HepG2 (cell line): ENCODE results near the gene CENPP. TPM values are rescaled to one million over a fixed set of nuclear protein-coding genes. Genes with fewer than 3 reads are reported as not detected.

ENCODE experiments used
- ATAC-seq: fragments of 200-7000 bp; cut with Tn5 transposase; 3 replicates; pipeline ENCODE4 v1.9.1; 2020; ENCODE audit warnings: mild to moderate bottlenecking, moderate library complexity
- BruUV-seq: library from RNA; stranded (reverse); fragments of 400-500 nt; replicated peaks from 2 replicates; lab custom pipeline; 2021; lab: Mats Ljungman, UMichigan
- CTCF ChIA-PET: fragments of 300-600 bp; formaldehyde crosslinking; extraction: SDS; loops from one replicate; lab custom pipeline; 2021; ENCODE audit warnings: low total read pairs, inconsistent platforms, low intra/inter-chr PET ratio; lab: Yijun Ruan, JAX
- POLR2A ChIA-PET: fragments of 350-600 bp; sonication (Branson Sonifier 250); formaldehyde crosslinking; loops from one replicate; lab custom pipeline; 2020; ENCODE audit warnings: antibody characterized with exemption, inconsistent platforms; lab: Yijun Ruan, JAX
- DNase-seq: peaks from one replicate; pipeline ENCODE4 v3.0.0-alpha.2; 2015; ENCODE audit warnings: low spot score
- FAIRE-seq: peaks from 3 replicates; lab custom pipeline; 2011; peaks lifted over from hg19 to GRCh38; lab: Jason Lieb, UNC
- H2AFZ ChIP-seq: one replicate; pipeline ENCODE4 v1.6.1; 2011; ENCODE audit warnings: low read length, inconsistent platforms
- H3K27ac ChIP-seq: fragments of 300-600 bp; 3 replicates; pipeline ENCODE4 v1.8.0; 2011; ENCODE audit warnings: mixed run types, mild to moderate bottlenecking, mixed read lengths, low read length, inconsistent platforms; ENCODE audit not compliant: insufficient read depth; ENCODE audit errors: extremely low read length
- H3K27me3 ChIP-seq, 2 experiments: fragments of 200-600 bp in 1 of 2; 2 replicates in 1 of 2; 3 replicates in 1 of 2; pipeline versions ENCODE4 v1.6.0 to v1.8.0; 2011; ENCODE audit warnings: low read length in 2 of 2, mild to moderate bottlenecking in 2 of 2, moderate library complexity in 2 of 2, inconsistent platforms in 1 of 2; ENCODE audit not compliant: insufficient read depth in 2 of 2, control insufficient read depth in 1 of 2
- H3K36me3 ChIP-seq, 2 experiments: fragments of 200-600 bp in 1 of 2; replicated peaks in 1 of 2; 2 replicates in 1 of 2; 3 replicates in 1 of 2; pipeline versions ENCODE4 v1.5.1 to v1.8.0; 2011; ENCODE audit warnings: low read length in 2 of 2, inconsistent platforms in 1 of 2; ENCODE audit not compliant: insufficient read depth in 2 of 2, control insufficient read depth in 1 of 2
- H3K4me1 ChIP-seq: 2 replicates; pipeline ENCODE4 v1.5.1; 2012; ENCODE audit warnings: low read length, inconsistent platforms; ENCODE audit not compliant: insufficient read depth
- H3K4me2 ChIP-seq: 2 replicates; pipeline ENCODE4 v1.6.0; 2011; ENCODE audit warnings: low read depth, low read length, inconsistent platforms
- H3K4me3 ChIP-seq, 3 experiments: fragments of 200-600 bp in 1 of 3; sonication (generic), shearing (Covaris generic) in 1 of 3; replicated peaks in 1 of 3; 2 replicates each; pipeline ENCODE4 v1.5.1; 2011 to 2016; ENCODE audit warnings: low read length in 3 of 3, inconsistent platforms in 2 of 3, low read depth in 2 of 3, mild to moderate bottlenecking in 2 of 3, control low read depth in 1 of 3, mixed read lengths in 1 of 3; ENCODE audit not compliant: insufficient read depth in 1 of 3
- H3K79me2 ChIP-seq: one replicate; pipeline ENCODE4 v1.6.1; 2011; ENCODE audit warnings: low read length, inconsistent platforms; ENCODE audit not compliant: insufficient read depth
- H3K9ac ChIP-seq: 2 replicates; pipeline ENCODE4 v1.6.0; 2011; ENCODE audit warnings: mild to moderate bottlenecking, low read depth, low read length, inconsistent platforms; ENCODE audit not compliant: insufficient read depth
- H3K9me3 ChIP-seq: 2 replicates; pipeline ENCODE4 v1.5.1; 2012; ENCODE audit warnings: mild to moderate bottlenecking, low read length
- H4K20me1 ChIP-seq: 2 replicates; pipeline ENCODE4 v1.6.0; 2011; ENCODE audit warnings: inconsistent platforms, mild to moderate bottlenecking, low read length, moderate library complexity; ENCODE audit not compliant: insufficient read depth
- KAT7 ChIP-seq: IDR thresholded peaks from 2 replicates; pipeline ENCODE4 v1.6.1; 2018; ENCODE audit warnings: borderline replicate concordance, missing compliant biosample characterization
- MTF1 ChIP-seq: sonication (generic); formaldehyde crosslinking; IDR thresholded peaks from 2 replicates; pipeline ENCODE4 v1.5.0; 2020; ENCODE audit warnings: missing genetic modification reagents
- NR2C2 ChIP-seq: sonication (generic); formaldehyde crosslinking; IDR thresholded peaks from 2 replicates; pipeline ENCODE4 v1.4.0; 2020; ENCODE audit warnings: missing genetic modification reagents, mild to moderate bottlenecking, moderate library complexity, borderline replicate concordance
- TEAD3 ChIP-seq: optimal IDR thresholded peaks from 2 replicates; pipeline ENCODE3; 2016; ENCODE audit warnings: borderline replicate concordance
- ZFP91 ChIP-seq: sonication (generic); formaldehyde crosslinking; IDR thresholded peaks from 2 replicates; pipeline ENCODE4 v1.9.0; 2022; ENCODE audit warnings: missing genetic modification reagents, mild to moderate bottlenecking, borderline replicate concordance
- ZNF280D ChIP-seq: sonication (generic); formaldehyde crosslinking; IDR thresholded peaks from 2 replicates; pipeline ENCODE4 v1.5.1; 2020; ENCODE audit warnings: mild to moderate bottlenecking, missing genetic modification reagents
- ZNF34 ChIP-seq: sonication (generic); formaldehyde crosslinking; IDR thresholded peaks from 2 replicates; pipeline ENCODE4 v1.4.0; 2020; ENCODE audit warnings: mild to moderate bottlenecking, missing genetic modification reagents, borderline replicate concordance
- ZNF446 ChIP-seq: sonication (generic); formaldehyde crosslinking; IDR thresholded peaks from 2 replicates; pipeline ENCODE4 v1.5.0; 2020; ENCODE audit warnings: mild to moderate bottlenecking, missing genetic modification reagents
- ZNF496 ChIP-seq: sonication (generic); formaldehyde crosslinking; IDR thresholded peaks from 2 replicates; pipeline ENCODE4 v1.8.1; 2023; ENCODE audit warnings: mild to moderate bottlenecking, moderate library complexity, missing genetic modification reagents; ENCODE audit not compliant: insufficient replicate concordance
- ZNF552 ChIP-seq: sonication (generic); formaldehyde crosslinking; IDR thresholded peaks from 2 replicates; pipeline ENCODE4 v1.9.0; 2022; ENCODE audit warnings: missing genetic modification reagents, mild to moderate bottlenecking, borderline replicate concordance
- ZNF724P ChIP-seq: sonication (generic); formaldehyde crosslinking; IDR thresholded peaks from 2 replicates; pipeline ENCODE4 v1.8.0; 2022; ENCODE audit warnings: missing genetic modification reagents, borderline replicate concordance
- ZNF773 ChIP-seq: sonication (generic); formaldehyde crosslinking; IDR thresholded peaks from 2 replicates; pipeline ENCODE4 v1.4.0; 2020; ENCODE audit warnings: missing genetic modification reagents, borderline replicate concordance
- WGBS: methylation state at CpG from one replicate; pipeline ENCODE4 v1.1.6; 2017; ENCODE audit warnings: low lambda C conversion rate; 5-methylcytosine and 5-hydroxymethylcytosine counted together
- in situ Hi-C: cut with HindIII; loops from 2 replicates; pipeline ENCODE4 v1.10.0; 2017; ENCODE audit warnings: low pct_unique_long_range_greater_than_20kb; ENCODE audit not compliant: extremely low pct_ligation_motif_present
- intact Hi-C: fragments of 100-400 bp; cut with micrococcal nuclease; formaldehyde crosslinking; loops from one replicate; pipeline ENCODE4 v1.10.0; 2022; ENCODE audit not compliant: unreplicated experiment
- polyA plus RNA-seq, 8 experiments: library from polyadenylated mRNA; depleted of rRNA in 3 of 8; stranded (reverse) in 7 of 8; unstranded in 1 of 8; fragments of >200 nt; fragmentation: Illumina TruSeq in 4 of 8; extraction: Trizol in 4 of 8; gene quantifications; 2 replicates each; pipeline versions ENCODE4 v1.2.1 to v1.2.3, GENCODE V29; 2011 to 2016; ENCODE audit warnings: low read depth in 4 of 8, missing spikeins in 1 of 8, mixed read lengths in 1 of 8; ENCODE audit not compliant: insufficient read depth in 1 of 8
- total RNA-seq, 5 experiments: library from RNA; depleted of rRNA; stranded (reverse); fragments of >200 nt; fragmentation: Illumina TruSeq; extraction: Trizol; gene quantifications; 2 replicates each; pipeline ENCODE4 v1.2.3, GENCODE V29; 2016; ENCODE audit warnings: low read depth in 1 of 5
- TF ChIP-seq, protein P1 (sequence below): IDR thresholded peaks from 2 replicates; pipeline ENCODE4 v1.6.1; 2016; ENCODE audit warnings: control low read depth
- TF ChIP-seq, protein P2 (sequence below): IDR thresholded peaks from 2 replicates; pipeline ENCODE4 v1.6.1; 2016; ENCODE audit warnings: low read depth, control low read depth
- TF ChIP-seq, protein P3 (sequence below): sonication (generic); formaldehyde crosslinking; IDR thresholded peaks from 2 replicates; pipeline ENCODE4 v1.4.0; 2020; ENCODE audit warnings: missing genetic modification reagents

Gene CENPP
- total and polyA plus RNA-seq, 2 of the 13 experiments (the other 11 are each of a cell fraction or from before 2014, with no cell fraction given), result 2.0 to 11.4 TPM

GRCh38 chr9:92492781-92493401, 167.1 kb downstream of the CENPP start:
- H3K9me3 ChIP-seq, result no peaks in the 10 kb centered on the region
- H3K36me3 ChIP-seq, result no peaks in the 10 kb centered on the region
- intact Hi-C loops, result no loop called here
- no peak overlapping the region for H3K27ac ChIP-seq
- BruUV-seq, result no TSS peak
- no peak overlapping the region for H3K4me2 ChIP-seq
- POLR2A ChIA-PET, result no interaction called here
- no peaks in the 10 kb centered on the region for H3K79me2 ChIP-seq
- in situ Hi-C loops, result no loop called here
- ATAC-seq, result no peak
- FAIRE-seq, result no peak
- 90% methylated on average over 2 of the region's 3 CpGs for WGBS
- H3K4me1 ChIP-seq, result no peaks in the 10 kb centered on the region
- no peak overlapping the region for H3K9ac ChIP-seq
- H2AFZ ChIP-seq, result no peak overlapping the region
- H3K27me3 ChIP-seq, result no peaks in the 10 kb centered on the region
- no peaks in the 10 kb centered on the region for H4K20me1 ChIP-seq
- CTCF ChIA-PET, result no interaction called here
- DNase-seq, result no peak
- H3K4me3 ChIP-seq, result no peak overlapping the region
- TF ChIP-seq, protein P1, sequence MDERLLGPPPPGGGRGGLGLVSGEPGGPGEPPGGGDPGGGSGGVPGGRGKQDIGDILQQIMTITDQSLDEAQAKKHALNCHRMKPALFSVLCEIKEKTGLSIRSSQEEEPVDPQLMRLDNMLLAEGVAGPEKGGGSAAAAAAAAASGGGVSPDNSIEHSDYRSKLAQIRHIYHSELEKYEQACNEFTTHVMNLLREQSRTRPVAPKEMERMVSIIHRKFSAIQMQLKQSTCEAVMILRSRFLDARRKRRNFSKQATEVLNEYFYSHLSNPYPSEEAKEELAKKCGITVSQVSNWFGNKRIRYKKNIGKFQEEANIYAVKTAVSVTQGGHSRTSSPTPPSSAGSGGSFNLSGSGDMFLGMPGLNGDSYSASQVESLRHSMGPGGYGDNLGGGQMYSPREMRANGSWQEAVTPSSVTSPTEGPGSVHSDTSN (CRISPR knock-in tag), result no peak
- TF ChIP-seq ZNF552, result no peak
- TF ChIP-seq, protein P2, sequence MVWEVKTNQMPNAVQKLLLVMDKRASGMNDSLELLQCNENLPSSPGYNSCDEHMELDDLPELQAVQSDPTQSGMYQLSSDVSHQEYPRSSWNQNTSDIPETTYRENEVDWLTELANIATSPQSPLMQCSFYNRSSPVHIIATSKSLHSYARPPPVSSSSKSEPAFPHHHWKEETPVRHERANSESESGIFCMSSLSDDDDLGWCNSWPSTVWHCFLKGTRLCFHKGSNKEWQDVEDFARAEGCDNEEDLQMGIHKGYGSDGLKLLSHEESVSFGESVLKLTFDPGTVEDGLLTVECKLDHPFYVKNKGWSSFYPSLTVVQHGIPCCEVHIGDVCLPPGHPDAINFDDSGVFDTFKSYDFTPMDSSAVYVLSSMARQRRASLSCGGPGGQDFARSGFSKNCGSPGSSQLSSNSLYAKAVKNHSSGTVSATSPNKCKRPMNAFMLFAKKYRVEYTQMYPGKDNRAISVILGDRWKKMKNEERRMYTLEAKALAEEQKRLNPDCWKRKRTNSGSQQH (CRISPR knock-in tag), result no peak
- TF ChIP-seq ZNF496 (CRISPR knock-in tag), result no peak
- no peak for TF ChIP-seq ZNF34 (CRISPR knock-in tag)
- no peak for TF ChIP-seq ZFP91
- no peak for TF ChIP-seq ZNF446 (CRISPR knock-in tag)
- no peak for TF ChIP-seq TEAD3 (CRISPR knock-in tag)
- TF ChIP-seq NR2C2 (CRISPR knock-in tag), result no peak
- TF ChIP-seq, protein P3, sequence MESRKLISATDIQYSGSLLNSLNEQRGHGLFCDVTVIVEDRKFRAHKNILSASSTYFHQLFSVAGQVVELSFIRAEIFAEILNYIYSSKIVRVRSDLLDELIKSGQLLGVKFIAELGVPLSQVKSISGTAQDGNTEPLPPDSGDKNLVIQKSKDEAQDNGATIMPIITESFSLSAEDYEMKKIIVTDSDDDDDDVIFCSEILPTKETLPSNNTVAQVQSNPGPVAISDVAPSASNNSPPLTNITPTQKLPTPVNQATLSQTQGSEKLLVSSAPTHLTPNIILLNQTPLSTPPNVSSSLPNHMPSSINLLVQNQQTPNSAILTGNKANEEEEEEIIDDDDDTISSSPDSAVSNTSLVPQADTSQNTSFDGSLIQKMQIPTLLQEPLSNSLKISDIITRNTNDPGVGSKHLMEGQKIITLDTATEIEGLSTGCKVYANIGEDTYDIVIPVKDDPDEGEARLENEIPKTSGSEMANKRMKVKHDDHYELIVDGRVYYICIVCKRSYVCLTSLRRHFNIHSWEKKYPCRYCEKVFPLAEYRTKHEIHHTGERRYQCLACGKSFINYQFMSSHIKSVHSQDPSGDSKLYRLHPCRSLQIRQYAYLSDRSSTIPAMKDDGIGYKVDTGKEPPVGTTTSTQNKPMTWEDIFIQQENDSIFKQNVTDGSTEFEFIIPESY, result no peak
- no peak for TF ChIP-seq ZNF724P (CRISPR knock-in tag)
- TF ChIP-seq ZNF773 (CRISPR knock-in tag), result no peak
- TF ChIP-seq ZNF280D (CRISPR knock-in tag), result no peak
- TF ChIP-seq KAT7 (CRISPR knock-in tag), result no peak
- no peak for TF ChIP-seq MTF1 (CRISPR knock-in tag)
